ENCODE data around the gene LRRC10. TPM values are rescaled to one million over a fixed set of nuclear protein-coding genes. Genes with fewer than 3 reads are reported as not detected.
A peak's percentile ranks its signal among the peaks of the same experiment; 100 is the strongest.
"Not testable (repeated sequence)": the region's sequence is repeated elsewhere in the genome, so short reads cannot be mapped to it uniquely, and the experiment has no call there.

LRRC10 gene
- total and polyA plus RNA-seq, 11 donors: 7.4 to 82.9 (median 36.6) TPM

DNA sequence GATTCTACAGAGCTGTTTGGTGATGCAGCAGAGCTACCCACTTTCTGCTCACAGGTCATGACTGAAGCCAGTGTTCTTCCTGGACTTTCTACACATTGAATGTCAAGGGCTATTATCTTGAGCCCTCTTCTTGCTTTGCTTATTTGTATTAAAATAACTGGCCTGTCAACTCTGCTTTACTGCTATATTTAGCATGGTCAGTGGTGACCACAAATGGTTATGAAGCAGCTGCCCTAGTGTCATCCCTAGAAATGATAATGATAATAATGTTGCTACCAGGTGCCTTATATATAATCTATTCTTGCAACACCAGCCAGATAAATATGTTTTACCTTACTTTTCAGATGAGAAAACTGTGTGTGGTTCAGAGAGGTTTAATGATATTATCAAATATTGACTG, 2.6 kb upstream of the LRRC10 start:
- DNase-seq (no peak), ATAC-seq (peak in 3 of 4 donors; percentile 18 to 37 (median 28))
- intact Hi-C loops (cut with DNase I): no loop called here
- TF ChIP-seq, protein P1, sequence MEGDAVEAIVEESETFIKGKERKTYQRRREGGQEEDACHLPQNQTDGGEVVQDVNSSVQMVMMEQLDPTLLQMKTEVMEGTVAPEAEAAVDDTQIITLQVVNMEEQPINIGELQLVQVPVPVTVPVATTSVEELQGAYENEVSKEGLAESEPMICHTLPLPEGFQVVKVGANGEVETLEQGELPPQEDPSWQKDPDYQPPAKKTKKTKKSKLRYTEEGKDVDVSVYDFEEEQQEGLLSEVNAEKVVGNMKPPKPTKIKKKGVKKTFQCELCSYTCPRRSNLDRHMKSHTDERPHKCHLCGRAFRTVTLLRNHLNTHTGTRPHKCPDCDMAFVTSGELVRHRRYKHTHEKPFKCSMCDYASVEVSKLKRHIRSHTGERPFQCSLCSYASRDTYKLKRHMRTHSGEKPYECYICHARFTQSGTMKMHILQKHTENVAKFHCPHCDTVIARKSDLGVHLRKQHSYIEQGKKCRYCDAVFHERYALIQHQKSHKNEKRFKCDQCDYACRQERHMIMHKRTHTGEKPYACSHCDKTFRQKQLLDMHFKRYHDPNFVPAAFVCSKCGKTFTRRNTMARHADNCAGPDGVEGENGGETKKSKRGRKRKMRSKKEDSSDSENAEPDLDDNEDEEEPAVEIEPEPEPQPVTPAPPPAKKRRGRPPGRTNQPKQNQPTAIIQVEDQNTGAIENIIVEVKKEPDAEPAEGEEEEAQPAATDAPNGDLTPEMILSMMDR (IDR thresholded peaks at IDR 0.05): no peak
- no peak for TF ChIP-seq POLR2A (IDR thresholded peaks at IDR 0.05)
- Histone ChIP-seq H3K36me3 (no peaks in the 10 kb centered on the region), H3K4me3 (peak overlapping the region in 8 of 12 donors; percentile 16 to 47 (median 36)), H3K27me3 (no peaks in the 10 kb centered on the region), H3K27ac (peak overlapping the region in 9 of 12 donors; percentile 41 to 84 (median 64)), H3K9me3 (no peaks in the 10 kb centered on the region), H3K4me1 (peaks cover 0 to 9% (median 0%) of the 10 kb centered on the region in 12 donors)

DNA sequence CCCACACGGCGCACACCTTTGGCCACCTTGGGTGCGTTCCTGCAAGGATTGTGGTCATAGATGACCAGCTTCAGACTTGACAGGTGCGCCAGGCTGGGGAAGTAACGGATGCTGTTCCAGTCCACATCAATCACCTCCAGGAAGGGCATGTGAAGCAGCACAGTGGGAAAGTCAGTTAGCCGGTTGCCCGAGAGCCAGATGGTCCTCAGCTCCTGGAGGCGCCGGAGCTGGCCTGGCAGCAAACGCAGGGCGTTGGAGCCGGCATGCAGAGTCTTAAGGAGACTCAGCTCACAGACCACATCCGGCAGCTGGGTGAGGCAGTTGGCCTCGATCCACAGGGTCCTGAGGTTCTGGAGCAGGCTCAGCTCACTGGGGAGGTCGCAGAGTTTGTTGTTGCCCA, 581 bp downstream of the LRRC10 start:
- WGBS, 4 donors: 50 to 72% (median 65%) methylated on average over 13 to 15 of the region's 15 CpGs
- no peaks in the 10 kb centered on the region for H3K27me3 ChIP-seq
- ATAC-seq: peak; percentile 15 to 31 (median 16)
- no peaks in the 10 kb centered on the region for H3K36me3 ChIP-seq
- H3K4me3 ChIP-seq: peak overlapping the region; percentile 2 to 62 (median 44)
- H3K4me1 ChIP-seq: peaks cover 0 to 11% (median 0%) of the 10 kb centered on the region in 12 donors
- no peaks in the 10 kb centered on the region for H3K9me3 ChIP-seq
- no peak for DNase-seq
- peak overlapping the region in 11 of 12 donors; percentile 20 to 84 (median 64) for H3K27ac ChIP-seq
- intact Hi-C loops (cut with DNase I): no loop called here
- TF ChIP-seq, protein P1 (IDR thresholded peaks at IDR 0.05): no peak
- no peak for TF ChIP-seq POLR2A (IDR thresholded peaks at IDR 0.05)

DNA sequence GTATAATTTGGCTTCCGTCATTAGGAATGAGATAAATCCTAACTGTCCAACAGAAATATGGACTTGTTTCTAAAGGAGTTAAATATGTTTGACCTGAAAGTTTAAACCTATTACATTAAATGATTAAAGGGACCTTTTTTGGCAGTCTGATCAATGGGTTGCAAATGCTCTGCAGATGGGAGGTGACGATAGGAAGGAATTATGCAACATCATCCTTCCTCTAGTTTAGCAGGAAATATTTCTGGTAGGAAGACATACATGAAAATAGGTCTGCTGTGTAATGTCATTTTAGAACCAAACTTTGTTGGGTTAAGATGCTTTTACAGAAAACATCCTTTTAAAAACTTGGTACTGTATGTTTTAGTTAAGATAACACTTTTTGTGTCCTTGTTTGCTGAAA, 2.6 kb downstream of the LRRC10 start:
- no peaks in the 10 kb centered on the region for H3K27me3 ChIP-seq
- DNase-seq (no peak), ATAC-seq (no peak)
- TF ChIP-seq, protein P1 (IDR thresholded peaks at IDR 0.05): no peak
- no peak for TF ChIP-seq POLR2A (IDR thresholded peaks at IDR 0.05)
- H3K27ac ChIP-seq: peak overlapping the region in 11 of 12 donors; percentile 20 to 84 (median 64)
- WGBS, 4 donors: 26 to 34% (median 29%) methylated on average over 2 of the region's 2 CpGs
- H3K4me3 ChIP-seq: peak overlapping the region in 10 of 12 donors; percentile 12 to 62 (median 47)
- peaks cover 0 to 6% (median 5%) of the 10 kb centered on the region in 9 donors for H3K36me3 ChIP-seq
- H3K4me1 ChIP-seq: peaks cover 0 to 10% (median 0%) of the 10 kb centered on the region in 12 donors
- intact Hi-C loops (cut with DNase I): loop anchor here in 1 of 10 donors (5.0 kb wide), 1 partner anchor 34 kb away; no protein-coding TSS in a partner anchor
- peaks cover 0 to 4% (median 0%) of the 10 kb centered on the region in 12 donors for H3K9me3 ChIP-seq

DNA sequence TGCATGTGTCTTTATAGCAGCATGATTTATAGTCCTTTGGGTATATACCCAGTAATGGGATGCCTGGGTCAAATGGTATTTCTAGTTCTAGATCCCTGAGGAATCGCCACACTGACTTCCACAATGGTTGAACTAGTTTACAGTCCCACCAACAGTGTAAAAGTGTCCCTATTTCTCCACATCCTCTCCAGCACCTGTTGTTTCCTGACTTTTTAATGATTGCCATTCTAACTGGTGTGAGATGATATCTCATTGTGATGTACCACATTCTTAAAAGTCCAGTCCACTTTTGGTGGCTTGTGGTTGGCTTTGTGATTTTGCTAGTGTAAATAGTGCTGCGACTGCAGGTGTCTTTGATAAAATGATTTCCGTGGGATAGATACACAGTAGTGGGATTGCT, 6.4 kb downstream of the LRRC10 start:
- H3K9me3 ChIP-seq; ATAC-seq; H3K27me3 ChIP-seq; DNase-seq; H3K27ac ChIP-seq; H3K4me3 ChIP-seq; intact Hi-C loops (cut with DNase I): not testable (repeated sequence)
- Histone ChIP-seq H3K4me1 (peaks cover 0 to 10% (median 0%) of the 10 kb centered on the region in 12 donors), H3K36me3 (peaks cover 0 to 44% (median 40%) of the 10 kb centered on the region in 9 donors)
- 79 to 90% (median 84%) methylated on average over 2 of the region's 3 CpGs for WGBS, 4 donors

DNA sequence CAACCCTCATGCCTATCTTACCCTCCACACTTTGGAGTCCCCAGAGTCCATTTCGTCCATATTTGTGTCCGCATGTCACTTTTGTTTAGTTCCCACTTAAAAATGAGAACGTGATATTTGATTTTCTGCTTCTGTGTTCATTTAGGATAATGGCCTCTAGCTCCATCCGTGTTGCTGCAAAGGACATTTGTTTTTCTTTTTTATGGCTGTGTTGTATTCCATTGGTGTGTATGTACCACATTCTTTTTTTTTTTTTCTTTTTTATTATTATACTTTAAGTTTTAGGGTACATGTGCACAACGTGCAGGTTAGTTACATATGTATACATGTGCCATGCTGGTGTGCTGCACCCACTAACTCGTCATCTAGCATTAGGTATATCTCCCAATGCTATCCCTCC, 7.2 kb downstream of the LRRC10 start:
- H3K27ac ChIP-seq; DNase-seq; intact Hi-C loops (cut with DNase I); ATAC-seq; H3K9me3 ChIP-seq; H3K27me3 ChIP-seq; H3K4me3 ChIP-seq: not testable (repeated sequence)
- peaks cover 0 to 10% (median 0%) of the 10 kb centered on the region in 12 donors for H3K4me1 ChIP-seq
- H3K36me3 ChIP-seq: peaks cover 0 to 51% (median 47%) of the 10 kb centered on the region in 9 donors
- 94 to 100% (median 97%) methylated on average over 5 to 6 of the region's 6 CpGs for WGBS, 4 donors
